ENCODE measurements around the gene PPP1R14C. TPM values are rescaled to one million over a fixed set of nuclear protein-coding genes. Genes with fewer than 3 reads are reported as not detected.

Gene PPP1R14C
- total and polyA plus RNA-seq, 10 of the 15 experiments (the other 5 are each of a cell fraction or from before 2014, with no cell fraction given): 0.07 to 1.6 (median 0.13) TPM; not detected in 4

DNA sequence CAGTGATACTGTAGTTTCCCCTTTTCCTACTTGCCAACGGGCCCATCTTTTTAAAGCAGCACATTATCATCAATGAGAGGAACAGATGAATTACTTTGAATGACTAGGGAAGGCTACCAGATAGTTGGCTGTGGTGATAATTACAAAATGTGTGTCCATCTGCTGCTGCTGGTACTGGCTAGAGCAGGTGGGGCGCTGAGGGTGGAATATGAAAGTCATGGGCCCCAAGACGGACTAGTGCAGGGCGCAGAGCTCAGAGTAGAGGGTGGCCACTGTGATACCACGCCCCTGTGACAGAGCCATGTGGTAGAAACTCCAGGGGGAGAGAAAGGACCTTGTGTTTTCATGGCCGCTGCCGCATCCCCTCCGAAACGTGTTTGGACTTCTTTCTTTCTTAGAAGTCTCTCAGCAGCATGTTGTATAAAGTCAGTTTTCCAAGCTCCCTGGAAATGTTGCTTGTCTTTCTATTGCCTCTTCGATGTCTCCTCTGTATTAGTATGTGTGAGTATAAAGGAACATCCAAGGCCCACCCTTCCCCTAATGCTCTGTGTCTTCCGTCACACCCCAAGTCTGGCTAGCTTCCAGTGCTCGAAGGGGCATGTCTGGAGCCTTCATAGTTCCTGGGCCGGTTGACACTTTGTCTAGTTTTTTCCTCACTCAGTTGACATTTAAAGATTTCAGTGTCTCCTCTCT lies 88.1 kb downstream of the PPP1R14C start (continued):
- TF ChIP-seq, protein P1, sequence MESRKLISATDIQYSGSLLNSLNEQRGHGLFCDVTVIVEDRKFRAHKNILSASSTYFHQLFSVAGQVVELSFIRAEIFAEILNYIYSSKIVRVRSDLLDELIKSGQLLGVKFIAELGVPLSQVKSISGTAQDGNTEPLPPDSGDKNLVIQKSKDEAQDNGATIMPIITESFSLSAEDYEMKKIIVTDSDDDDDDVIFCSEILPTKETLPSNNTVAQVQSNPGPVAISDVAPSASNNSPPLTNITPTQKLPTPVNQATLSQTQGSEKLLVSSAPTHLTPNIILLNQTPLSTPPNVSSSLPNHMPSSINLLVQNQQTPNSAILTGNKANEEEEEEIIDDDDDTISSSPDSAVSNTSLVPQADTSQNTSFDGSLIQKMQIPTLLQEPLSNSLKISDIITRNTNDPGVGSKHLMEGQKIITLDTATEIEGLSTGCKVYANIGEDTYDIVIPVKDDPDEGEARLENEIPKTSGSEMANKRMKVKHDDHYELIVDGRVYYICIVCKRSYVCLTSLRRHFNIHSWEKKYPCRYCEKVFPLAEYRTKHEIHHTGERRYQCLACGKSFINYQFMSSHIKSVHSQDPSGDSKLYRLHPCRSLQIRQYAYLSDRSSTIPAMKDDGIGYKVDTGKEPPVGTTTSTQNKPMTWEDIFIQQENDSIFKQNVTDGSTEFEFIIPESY (IDR thresholded peaks at IDR 0.05): no peak
- TF ChIP-seq ZNF24 (IDR thresholded peaks at IDR 0.05) (no peak), TAF1 (IDR thresholded peaks at IDR 0.05; ENCODE audit: borderline replicate concordance, low read depth, low read length) (no peak), MEF2A (IDR thresholded peaks at IDR 0.05; ENCODE audit: insufficient read depth, low read depth, low read length) (no peak)
- TF ChIP-seq, protein P2, sequence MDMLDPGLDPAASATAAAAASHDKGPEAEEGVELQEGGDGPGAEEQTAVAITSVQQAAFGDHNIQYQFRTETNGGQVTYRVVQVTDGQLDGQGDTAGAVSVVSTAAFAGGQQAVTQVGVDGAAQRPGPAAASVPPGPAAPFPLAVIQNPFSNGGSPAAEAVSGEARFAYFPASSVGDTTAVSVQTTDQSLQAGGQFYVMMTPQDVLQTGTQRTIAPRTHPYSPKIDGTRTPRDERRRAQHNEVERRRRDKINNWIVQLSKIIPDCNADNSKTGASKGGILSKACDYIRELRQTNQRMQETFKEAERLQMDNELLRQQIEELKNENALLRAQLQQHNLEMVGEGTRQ (IDR thresholded peaks at IDR 0.05; ENCODE audit: borderline replicate concordance, low read depth, low read length): no peak
- TF ChIP-seq, protein P3, sequence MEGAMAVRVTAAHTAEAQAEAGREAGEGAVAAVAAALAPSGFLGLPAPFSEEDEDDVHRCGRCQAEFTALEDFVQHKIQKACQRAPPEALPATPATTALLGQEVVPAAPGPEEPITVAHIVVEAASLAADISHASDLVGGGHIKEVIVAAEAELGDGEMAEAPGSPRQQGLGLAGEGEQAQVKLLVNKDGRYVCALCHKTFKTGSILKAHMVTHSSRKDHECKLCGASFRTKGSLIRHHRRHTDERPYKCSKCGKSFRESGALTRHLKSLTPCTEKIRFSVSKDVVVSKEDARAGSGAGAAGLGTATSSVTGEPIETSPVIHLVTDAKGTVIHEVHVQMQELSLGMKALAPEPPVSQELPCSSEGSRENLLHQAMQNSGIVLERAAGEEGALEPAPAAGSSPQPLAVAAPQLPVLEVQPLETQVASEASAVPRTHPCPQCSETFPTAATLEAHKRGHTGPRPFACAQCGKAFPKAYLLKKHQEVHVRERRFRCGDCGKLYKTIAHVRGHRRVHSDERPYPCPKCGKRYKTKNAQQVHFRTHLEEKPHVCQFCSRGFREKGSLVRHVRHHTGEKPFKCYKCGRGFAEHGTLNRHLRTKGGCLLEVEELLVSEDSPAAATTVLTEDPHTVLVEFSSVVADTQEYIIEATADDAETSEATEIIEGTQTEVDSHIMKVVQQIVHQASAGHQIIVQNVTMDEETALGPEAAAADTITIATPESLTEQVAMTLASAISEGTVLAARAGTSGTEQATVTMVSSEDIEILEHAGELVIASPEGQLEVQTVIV (IDR thresholded peaks at IDR 0.05; ENCODE audit: borderline replicate concordance, partially characterized antibody): no peak

DNA sequence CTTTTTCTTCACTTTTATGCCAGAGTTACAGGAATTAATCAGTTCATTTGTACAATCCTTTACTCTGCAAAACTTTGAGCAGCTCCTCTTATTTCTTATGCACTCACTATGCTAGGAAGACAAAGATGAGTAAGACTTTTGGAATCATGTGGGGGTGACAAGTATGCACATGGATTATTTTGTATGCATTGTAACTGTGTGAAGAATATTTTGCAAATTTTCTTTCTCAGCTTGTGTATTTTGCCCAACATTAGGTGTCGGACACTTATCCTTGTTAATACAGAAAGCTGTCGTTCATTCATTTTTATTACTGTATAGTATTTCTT lies 88.6 kb downstream of the PPP1R14C start:
- no peaks in the 10 kb centered on the region for H3K36me3 ChIP-seq (ENCODE audit: control insufficient read depth in 2 of 2, insufficient read depth in 2 of 2, low read length in 1 of 2)
- WGBS (ENCODE audit: insufficient coverage, insufficient replicate concordance, low lambda C conversion rate, missing lambda C conversion rate): 77% methylated on average over 2 of the region's 2 CpGs
- no TSS peak for BruUV-seq (replicated peaks)
- in situ Hi-C loops (cut with MboI) (no loop called here), intact Hi-C loops (cut with micrococcal nuclease; ENCODE audit: unreplicated experiment) (no loop called here)
- ChIA-PET SMC1A (ENCODE audit: uncharacterized antibody, unreplicated experiment) (no interaction called here), RAD21 (ENCODE audit: unreplicated experiment) (no interaction called here), CTCF (no interaction called here), POLR2A (no interaction called here)
- H3K9me3 ChIP-seq (replicated peaks; ENCODE audit: control insufficient read depth, insufficient read depth, low read length): no peaks in the 10 kb centered on the region
- H3K4me1 ChIP-seq (ENCODE audit: control insufficient read depth, insufficient read depth, low read length): no peaks in the 10 kb centered on the region
- no peak overlapping the region for H3K4me3 ChIP-seq
- peaks cover 1 to 2% of the 10 kb centered on the region in 2 experiments; a peak in 3 of 4 replicates for H3K27me3 ChIP-seq (replicated peaks in 1 of 2; ENCODE audit: control insufficient read depth in 2 of 2, insufficient read depth in 2 of 2, low read length in 1 of 2)
- H3K79me2 ChIP-seq (ENCODE audit: control insufficient read depth, insufficient read depth, low read length): no peaks in the 10 kb centered on the region
- no peak for FAIRE-seq
- DNase-seq (ENCODE audit: low read depth, low spot score): no peak
- no peak for ATAC-seq
- no peak overlapping the region for H3K9ac ChIP-seq (ENCODE audit: control insufficient read depth, insufficient read depth, low read length)
- H3K4me2 ChIP-seq (ENCODE audit: control insufficient read depth, insufficient read depth): no peak overlapping the region
- no peak overlapping the region for H2AFZ ChIP-seq (ENCODE audit: control insufficient read depth, low read depth, low read length)
- H3K27ac ChIP-seq (ENCODE audit: control insufficient read depth, insufficient read depth): no peak overlapping the region
- H4K20me1 ChIP-seq (ENCODE audit: control insufficient read depth, insufficient read depth): no peaks in the 10 kb centered on the region
- TF ChIP-seq, protein P4, sequence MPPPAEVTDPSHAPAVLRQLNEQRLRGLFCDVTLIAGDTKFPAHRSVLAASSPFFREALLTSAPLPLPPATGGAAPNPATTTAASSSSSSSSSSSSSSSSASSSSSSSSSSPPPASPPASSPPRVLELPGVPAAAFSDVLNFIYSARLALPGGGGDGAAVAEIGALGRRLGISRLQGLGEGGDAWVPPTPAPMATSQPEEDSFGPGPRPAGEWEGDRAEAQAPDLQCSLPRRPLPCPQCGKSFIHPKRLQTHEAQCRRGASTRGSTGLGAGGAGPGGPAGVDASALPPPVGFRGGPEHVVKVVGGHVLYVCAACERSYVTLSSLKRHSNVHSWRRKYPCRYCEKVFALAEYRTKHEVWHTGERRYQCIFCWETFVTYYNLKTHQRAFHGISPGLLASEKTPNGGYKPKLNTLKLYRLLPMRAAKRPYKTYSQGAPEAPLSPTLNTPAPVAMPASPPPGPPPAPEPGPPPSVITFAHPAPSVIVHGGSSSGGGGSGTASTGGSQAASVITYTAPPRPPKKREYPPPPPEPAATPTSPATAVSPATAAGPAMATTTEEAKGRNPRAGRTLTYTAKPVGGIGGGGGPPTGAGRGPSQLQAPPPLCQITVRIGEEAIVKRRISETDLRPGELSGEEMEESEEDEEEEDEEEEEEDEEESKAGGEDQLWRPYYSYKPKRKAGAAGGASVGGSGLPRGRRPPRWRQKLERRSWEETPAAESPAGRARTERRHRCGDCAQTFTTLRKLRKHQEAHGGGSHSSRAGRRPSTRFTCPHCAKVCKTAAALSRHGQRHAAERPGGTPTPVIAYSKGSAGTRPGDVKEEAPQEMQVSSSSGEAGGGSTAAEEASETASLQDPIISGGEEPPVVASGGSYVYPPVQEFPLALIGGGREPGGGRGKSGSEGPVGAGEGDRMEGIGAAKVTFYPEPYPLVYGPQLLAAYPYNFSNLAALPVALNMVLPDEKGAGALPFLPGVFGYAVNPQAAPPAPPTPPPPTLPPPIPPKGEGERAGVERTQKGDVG (CRISPR knock-in tag; IDR thresholded peaks at IDR 0.05): no peak
- TF ChIP-seq, protein P5, sequence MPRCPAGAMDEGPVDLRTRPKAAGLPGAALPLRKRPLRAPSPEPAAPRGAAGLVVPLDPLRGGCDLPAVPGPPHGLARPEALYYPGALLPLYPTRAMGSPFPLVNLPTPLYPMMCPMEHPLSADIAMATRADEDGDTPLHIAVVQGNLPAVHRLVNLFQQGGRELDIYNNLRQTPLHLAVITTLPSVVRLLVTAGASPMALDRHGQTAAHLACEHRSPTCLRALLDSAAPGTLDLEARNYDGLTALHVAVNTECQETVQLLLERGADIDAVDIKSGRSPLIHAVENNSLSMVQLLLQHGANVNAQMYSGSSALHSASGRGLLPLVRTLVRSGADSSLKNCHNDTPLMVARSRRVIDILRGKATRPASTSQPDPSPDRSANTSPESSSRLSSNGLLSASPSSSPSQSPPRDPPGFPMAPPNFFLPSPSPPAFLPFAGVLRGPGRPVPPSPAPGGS (IDR thresholded peaks at IDR 0.05; ENCODE audit: borderline replicate concordance, insufficient read depth, low read depth, low read length, poor library complexity, severe bottlenecking): no peak
- TF ChIP-seq, protein P6, sequence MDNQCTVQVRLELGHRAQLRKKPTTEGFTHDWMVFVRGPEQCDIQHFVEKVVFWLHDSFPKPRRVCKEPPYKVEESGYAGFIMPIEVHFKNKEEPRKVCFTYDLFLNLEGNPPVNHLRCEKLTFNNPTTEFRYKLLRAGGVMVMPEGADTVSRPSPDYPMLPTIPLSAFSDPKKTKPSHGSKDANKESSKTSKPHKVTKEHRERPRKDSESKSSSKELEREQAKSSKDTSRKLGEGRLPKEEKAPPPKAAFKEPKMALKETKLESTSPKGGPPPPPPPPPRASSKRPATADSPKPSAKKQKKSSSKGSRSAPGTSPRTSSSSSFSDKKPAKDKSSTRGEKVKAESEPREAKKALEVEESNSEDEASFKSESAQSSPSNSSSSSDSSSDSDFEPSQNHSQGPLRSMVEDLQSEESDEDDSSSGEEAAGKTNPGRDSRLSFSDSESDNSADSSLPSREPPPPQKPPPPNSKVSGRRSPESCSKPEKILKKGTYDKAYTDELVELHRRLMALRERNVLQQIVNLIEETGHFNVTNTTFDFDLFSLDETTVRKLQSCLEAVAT (IDR thresholded peaks at IDR 0.05): no peak

Measured in GM12878 (cell line).